Activated B cell treated with CpG ODN at 0.5 μM for 24 hours (primary cell): ENCODE measurements around the gene MAPK8IP1. TPM values are rescaled to one million over a fixed set of nuclear protein-coding genes. Genes with fewer than 3 reads are reported as not detected.

Source experiments
- ATAC-seq: fragments of 200-7000 bp; cut with Tn5 transposase; one replicate; pipeline ENCODE4 v1.10.0; 2021; ENCODE audit warnings: low read depth, mild to moderate bottlenecking, moderate library complexity
- CTCF ChIA-PET: fragments of 350-600 bp; sonication (Branson Sonifier 250); formaldehyde crosslinking; loops from one replicate; lab custom pipeline; 2021; ENCODE audit warnings: antibody characterized with exemption; lab: Charles Lee
- POLR2A ChIA-PET: fragments of 350-600 bp; sonication (Branson Sonifier 250); formaldehyde crosslinking; loops from one replicate; lab custom pipeline; 2021; ENCODE audit warnings: antibody characterized with exemption; lab: Charles Lee
- DNase-seq: peaks from one replicate; pipeline ENCODE4 v3.0.0; 2022
- H3K27ac Mint-ChIP-seq: one replicate; pipeline ENCODE4 v1.8.0; 2020; ENCODE audit warnings: mixed read lengths
- H3K27me3 Mint-ChIP-seq: one replicate; pipeline ENCODE4 v1.8.0; 2021; ENCODE audit warnings: mixed read lengths
- H3K36me3 Mint-ChIP-seq: one replicate; pipeline ENCODE4 v1.8.0; 2021; ENCODE audit warnings: low read depth, mixed read lengths
- H3K4me1 Mint-ChIP-seq: one replicate; pipeline ENCODE4 v1.8.0; 2021; ENCODE audit warnings: mixed read lengths
- H3K4me3 Mint-ChIP-seq: one replicate; pipeline ENCODE4 v1.8.0; 2020; ENCODE audit warnings: mild to moderate bottlenecking, mixed read lengths
- H3K9me3 Mint-ChIP-seq: one replicate; pipeline ENCODE4 v1.8.0; 2020; ENCODE audit warnings: mixed read lengths
- CTCF ChIP-seq: fragments of 200-600 bp; IDR thresholded peaks from one replicate; pipeline ENCODE4 v1.8.0; 2022; ENCODE audit warnings: antibody characterized with exemption, mild to moderate bottlenecking
- intact Hi-C: fragments of 100-400 bp; cut with micrococcal nuclease; formaldehyde crosslinking; loops from one replicate; pipeline ENCODE4 v1.15.1; 2024
- total RNA-seq: library from RNA; stranded (reverse); gene quantifications from 2 replicates; pipeline ENCODE4 v1.2.3, GENCODE V29; 2022

MAPK8IP1 gene
- total RNA-seq, 1 donor from 2014 or later, result 1.9 TPM

- peaks cover 63% of the 10 kb centered on the region for H3K36me3 Mint-ChIP-seq
- H3K4me3 Mint-ChIP-seq, result peak overlapping the region; percentile 1
- ATAC-seq, result no peak
- intact Hi-C loops, result no loop called here
- no peaks in the 10 kb centered on the region for H3K9me3 Mint-ChIP-seq
- ChIA-PET CTCF (no interaction called here), POLR2A (interaction anchor here (3.2 to 14.9 kb wide), 3 partner anchors 10 to 37 kb away, joined by 19 to 263 read pairs (median 79); partner anchors contain the start of gene PEX16)
- peak overlapping the region; percentile 82 for H3K27ac Mint-ChIP-seq
- H3K27me3 Mint-ChIP-seq, result no peaks in the 10 kb centered on the region
- no peak for DNase-seq
- H3K4me1 Mint-ChIP-seq, result peaks cover 91% of the 10 kb centered on the region
- TF ChIP-seq CTCF, result no peak
These were observed 42.4 kb downstream of the MAPK8IP1 start for GRCh38 chr11:45927684-45928413.

GRCh38 chr11:45928535-45929215 lies 43.2 kb downstream of the MAPK8IP1 start:
- Mint-ChIP-seq H3K36me3 (peaks cover 64% of the 10 kb centered on the region), H3K27ac (peak overlapping the region; percentile 73), H3K27me3 (no peaks in the 10 kb centered on the region), H3K4me3 (peak overlapping the region; percentile 7), H3K4me1 (peaks cover 95% of the 10 kb centered on the region), H3K9me3 (no peaks in the 10 kb centered on the region)
- no peak for DNase-seq
- POLR2A ChIA-PET, result interaction anchor here (3.2 to 14.9 kb wide), 3 partner anchors 9 to 36 kb away, joined by 19 to 263 read pairs (median 79); partner anchors contain the start of gene PEX16
- CTCF ChIA-PET, result no interaction called here
- ATAC-seq, result no peak
- TF ChIP-seq CTCF, result no peak
- intact Hi-C loops, result no loop called here

- peak; percentile 4 for ATAC-seq
- CTCF ChIA-PET, result interaction anchor here (1.0 to 2.5 kb wide), 5 partner anchors 11 to 77 kb away, joined by 4 to 13 read pairs (median 7); partner anchors contain the start of gene PEX16
These were observed 44.1 kb downstream of the MAPK8IP1 start for GRCh38 chr11:45929486-45930030.

GRCh38 chr11:45930031-45930794 lies 44.8 kb downstream of the MAPK8IP1 start:
- H3K4me1 Mint-ChIP-seq, result peaks cover 96% of the 10 kb centered on the region
- no peaks in the 10 kb centered on the region for H3K27me3 Mint-ChIP-seq
- ChIA-PET POLR2A (interaction anchor here (0.6 to 14.9 kb wide), 14 partner anchors 9 to 1989 kb away, joined by 3 to 263 read pairs (median 5); partner anchors contain the start of genes CRY2, PEX16 and PHF21A), CTCF (interaction anchor here (0.6 to 2.5 kb wide), 9 partner anchors 9 to 1320 kb away, joined by 3 to 13 read pairs (median 4); partner anchors contain the start of gene PEX16)
- H3K27ac Mint-ChIP-seq, result peak overlapping the region; percentile 97
- peak overlapping the region; percentile 94 for H3K4me3 Mint-ChIP-seq
- ATAC-seq (peak; percentile 82), DNase-seq (peak; percentile 78)
- peaks cover 64% of the 10 kb centered on the region for H3K36me3 Mint-ChIP-seq
- no peaks in the 10 kb centered on the region for H3K9me3 Mint-ChIP-seq
- intact Hi-C loops, result loop anchor here (1.0 to 10.0 kb wide), 12 partner anchors 8 to 1363 kb away; partner anchors contain the start of genes ARHGAP1, CD82, CRY2 and DDB2
- no peak for TF ChIP-seq CTCF

More at GRCh38 chr11:45929486-45930030, 44.1 kb downstream of the MAPK8IP1 start:
- Mint-ChIP-seq H3K27me3 (no peaks in the 10 kb centered on the region), H3K4me3 (peak overlapping the region; percentile 94), H3K9me3 (no peaks in the 10 kb centered on the region), H3K4me1 (peaks cover 96% of the 10 kb centered on the region), H3K27ac (peak overlapping the region; percentile 97), H3K36me3 (peaks cover 59% of the 10 kb centered on the region)
- no peak for TF ChIP-seq CTCF
- DNase-seq, result peak; percentile 14
- POLR2A ChIA-PET, result interaction anchor here (0.6 to 14.9 kb wide), 13 partner anchors 9 to 932 kb away, joined by 3 to 263 read pairs (median 8); partner anchors contain the start of genes CRY2, PEX16 and PHF21A
- intact Hi-C loops, result loop anchor here (1.0 to 10.0 kb wide), 12 partner anchors 7 to 1362 kb away; partner anchors contain the start of genes ARHGAP1, CD82, CRY2 and DDB2
